H9 (cell line): ENCODE data around the gene INPP5F. TPM values are rescaled to one million over a fixed set of nuclear protein-coding genes. Genes with fewer than 3 reads are reported as not detected.

Source experiments
- DNase-seq: peaks from one replicate; pipeline ENCODE4 v3.0.0-alpha.2; 2017
- H2AFZ ChIP-seq: one replicate; pipeline ENCODE4 v1.6.1; 2013; ENCODE audit warnings: mild to moderate bottlenecking, low read length, control low read depth, moderate library complexity
- H2AK5ac ChIP-seq: 2 replicates; pipeline ENCODE4 v1.6.1; 2013; ENCODE audit warnings: low read length, control low read depth, mixed read lengths; ENCODE audit not compliant: insufficient read length
- H2BK120ac ChIP-seq: one replicate; pipeline ENCODE4 v1.6.1; 2013; ENCODE audit warnings: low read depth, mild to moderate bottlenecking, low read length, control low read depth, inconsistent platforms; ENCODE audit not compliant: poor library complexity, severe bottlenecking
- H2BK12ac ChIP-seq: 2 replicates; pipeline ENCODE4 v1.6.1; 2013; ENCODE audit warnings: low read length, control low read depth, mixed read lengths, low read depth; ENCODE audit not compliant: insufficient read length
- H2BK15ac ChIP-seq: 2 replicates; pipeline ENCODE4 v1.6.1; 2013; ENCODE audit warnings: low read depth, low read length, control low read depth
- H2BK20ac ChIP-seq: one replicate; pipeline ENCODE4 v1.6.1; 2013; ENCODE audit warnings: low read depth, mild to moderate bottlenecking, low read length, control low read depth, inconsistent platforms; ENCODE audit not compliant: poor library complexity, severe bottlenecking
- H2BK5ac ChIP-seq: 2 replicates; pipeline ENCODE4 v1.6.1; 2013; ENCODE audit warnings: low read length, control low read depth, mixed read lengths; ENCODE audit not compliant: insufficient read length
- H3K14ac ChIP-seq: 2 replicates; pipeline ENCODE4 v1.6.1; 2013; ENCODE audit warnings: low read length, control low read depth; ENCODE audit not compliant: insufficient read depth
- H3K18ac ChIP-seq: 2 replicates; pipeline ENCODE4 v1.6.1; 2013; ENCODE audit warnings: low read depth, mild to moderate bottlenecking, mixed read lengths, low read length, control low read depth; ENCODE audit not compliant: insufficient read length
- H3K23ac ChIP-seq: 2 replicates; pipeline ENCODE4 v1.6.1; 2013; ENCODE audit warnings: low read length, control low read depth, mixed read lengths, low read depth; ENCODE audit not compliant: insufficient read length
- H3K23me2 ChIP-seq: 2 replicates; pipeline ENCODE4 v1.6.1; 2013; ENCODE audit warnings: low read depth, mild to moderate bottlenecking, mixed read lengths, low read length, control low read depth; ENCODE audit not compliant: insufficient read length, poor library complexity, severe bottlenecking
- H3K27ac ChIP-seq: 2 replicates; pipeline ENCODE4 v1.5.1; 2013; ENCODE audit warnings: low read length, control low read depth, mixed read lengths, low read depth; ENCODE audit not compliant: insufficient read length
- H3K27me3 ChIP-seq: 2 replicates; pipeline ENCODE4 v1.6.1; 2013; ENCODE audit warnings: low read length, control low read depth, inconsistent platforms; ENCODE audit not compliant: insufficient read depth
- H3K4ac ChIP-seq: 2 replicates; pipeline ENCODE4 v1.6.1; 2013; ENCODE audit warnings: low read depth, mild to moderate bottlenecking, control low read depth, inconsistent platforms, low read length, moderate library complexity
- H3K4me1 ChIP-seq: 2 replicates; pipeline ENCODE4 v1.6.1; 2013; ENCODE audit warnings: low read length, control low read depth, inconsistent platforms; ENCODE audit not compliant: insufficient read depth
- H3K4me2 ChIP-seq: 2 replicates; pipeline ENCODE4 v1.6.1; 2013; ENCODE audit warnings: low read length, control low read depth, mixed read lengths; ENCODE audit not compliant: insufficient read length, insufficient read depth
- H3K56ac ChIP-seq: 2 replicates; pipeline ENCODE4 v1.6.1; 2013; ENCODE audit warnings: low read depth, mild to moderate bottlenecking, mixed read lengths, low read length, control low read depth; ENCODE audit not compliant: insufficient read length
- H3K79me1 ChIP-seq: 2 replicates; pipeline ENCODE4 v1.6.1; 2013; ENCODE audit warnings: low read depth, mild to moderate bottlenecking, moderate library complexity, low read length, control low read depth, inconsistent platforms; ENCODE audit not compliant: insufficient read depth, poor library complexity, severe bottlenecking
- H3K79me2 ChIP-seq: 2 replicates; pipeline ENCODE4 v1.6.1; 2013; ENCODE audit warnings: low read length, control low read depth, inconsistent platforms; ENCODE audit not compliant: insufficient read depth
- H3K9ac ChIP-seq: 2 replicates; pipeline ENCODE4 v1.6.1; 2013; ENCODE audit warnings: low read length, control low read depth, mixed read lengths; ENCODE audit not compliant: insufficient read length; ENCODE audit errors: extremely low read depth
- H3K9me3 ChIP-seq: one replicate; pipeline ENCODE4 v1.6.1; 2013; ENCODE audit warnings: low read depth, low read length, inconsistent platforms; ENCODE audit not compliant: control insufficient read depth
- H3T11ph ChIP-seq: one replicate; pipeline ENCODE4 v1.6.1; 2013; ENCODE audit warnings: mild to moderate bottlenecking, low read length, control low read depth, inconsistent platforms
- H4K20me1 ChIP-seq: one replicate; pipeline ENCODE4 v1.6.1; 2013; ENCODE audit not compliant: control insufficient read depth, insufficient read length, insufficient read depth
- H4K5ac ChIP-seq: 2 replicates; pipeline ENCODE4 v1.6.1; 2013; ENCODE audit warnings: low read depth, mild to moderate bottlenecking, mixed read lengths, low read length, control low read depth; ENCODE audit not compliant: insufficient read length
- H4K8ac ChIP-seq: replicated peaks from 2 replicates; pipeline ENCODE4 v1.6.1; 2013; ENCODE audit warnings: low read length, control low read depth, mixed read lengths, low read depth; ENCODE audit not compliant: insufficient read length
- H4K91ac ChIP-seq: 2 replicates; pipeline ENCODE4 v1.6.1; 2013; ENCODE audit warnings: low read depth, mild to moderate bottlenecking, moderate library complexity, mixed read lengths, low read length, control low read depth; ENCODE audit not compliant: insufficient read length
- H3K27ac Mint-ChIP-seq, 3 experiments: 2 replicates in 2 of 3; 3 replicates in 1 of 3; pipeline ENCODE4 v1.8.0; 2020 to 2021; ENCODE audit warnings: mixed read lengths in 3 of 3, mild to moderate bottlenecking in 1 of 3, moderate library complexity in 1 of 3
- H3K27me3 Mint-ChIP-seq: 2 replicates; pipeline ENCODE4 v1.8.0; 2021; ENCODE audit warnings: low read depth, mild to moderate bottlenecking, moderate library complexity, mixed read lengths
- H3K36me3 Mint-ChIP-seq, 3 experiments: 2 replicates in 2 of 3; 3 replicates in 1 of 3; pipeline ENCODE4 v1.8.0; 2020 to 2021; ENCODE audit warnings: low read depth in 3 of 3, mixed read lengths in 3 of 3; ENCODE audit not compliant: insufficient read depth in 1 of 3
- H3K4me1 Mint-ChIP-seq, 2 experiments: 2 replicates each; pipeline ENCODE4 v1.8.0; 2020; ENCODE audit warnings: mixed read lengths in 2 of 2
- H3K4me3 Mint-ChIP-seq, 2 experiments: 2 replicates in 1 of 2; 3 replicates in 1 of 2; pipeline ENCODE4 v1.8.0; 2020 to 2021; ENCODE audit warnings: mild to moderate bottlenecking in 2 of 2, mixed read lengths in 2 of 2, moderate library complexity in 1 of 2
- H3K9me3 Mint-ChIP-seq, 2 experiments: 2 replicates in 1 of 2; 3 replicates in 1 of 2; pipeline ENCODE4 v1.8.0; 2020; ENCODE audit warnings: mild to moderate bottlenecking in 2 of 2, mixed read lengths in 2 of 2, moderate library complexity in 1 of 2
- CTCF ChIP-seq: fragments of 200-600 bp; sonication (generic); conservative IDR thresholded peaks from 3 replicates; pipeline ENCODE4 v1.8.0; 2021; ENCODE audit warnings: antibody characterized with exemption, mild to moderate bottlenecking
- WGBS: extraction: QIAGEN DNeasy Blood & Tissue Kit; methylation state at CpG from one replicate; pipeline ENCODE4 v1.1.7; 2013; ENCODE audit warnings: missing lambda C conversion rate, low lambda C conversion rate, mixed read lengths; ENCODE audit not compliant: insufficient read length; ENCODE audit errors: extremely low coverage; 5-methylcytosine and 5-hydroxymethylcytosine counted together
- total RNA-seq: library from RNA; stranded (reverse); gene quantifications from 2 replicates; pipeline ENCODE4 v1.2.1, GENCODE V29; 2021

The INPP5F gene
- total RNA-seq, 1 experiment from 2014 or later = 108 TPM

- Histone ChIP-seq H3K14ac (no peak overlapping the region), H3K18ac (no peak overlapping the region), H2BK20ac (no peak overlapping the region), H2BK15ac (no peak overlapping the region), H3T11ph (no peak overlapping the region), H4K20me1 (no peaks in the 10 kb centered on the region), H3K4me2 (peak overlapping the region; percentile 79), H2AFZ (no peak overlapping the region), H3K9ac (peak overlapping the region; percentile 31), H2BK120ac (no peak overlapping the region), H3K27me3 (no peaks in the 10 kb centered on the region), H4K8ac (no peak overlapping the region), H3K23ac (no peak overlapping the region), H3K4me1 (peaks cover 9% of the 10 kb centered on the region; the same call in 1 of the 2 replicates), H4K91ac (no peak overlapping the region), H2AK5ac (no peak overlapping the region), H3K56ac (no peak overlapping the region), H3K9me3 (no peaks in the 10 kb centered on the region), H3K23me2 (no peaks in the 10 kb centered on the region), H3K79me2 (no peaks in the 10 kb centered on the region), H4K5ac (no peak overlapping the region), H3K4ac (no peak overlapping the region), H3K79me1 (no peaks in the 10 kb centered on the region), H3K27ac (peak overlapping the region; percentile 95), H2BK5ac (no peak overlapping the region), H2BK12ac (no peak overlapping the region)
- no CpG with 5 or more reads among the region's 24 CpGs for WGBS
- H3K4me3 Mint-ChIP-seq = peak overlapping the region; percentile 76 to 85
- peak; percentile 98 for TF ChIP-seq CTCF
- H3K4me1 Mint-ChIP-seq = peaks cover 27% of the 10 kb centered on the region in 2 experiments
- no peaks in the 10 kb centered on the region; the same call in 1 of the 2 replicates for H3K27me3 Mint-ChIP-seq
- peaks cover 4% of the 10 kb centered on the region in 2 experiments; a peak in 4 of 5 replicates for H3K9me3 Mint-ChIP-seq
- peak overlapping the region; percentile 97 to 98 (median 98) for H3K27ac Mint-ChIP-seq
- DNase-seq = peak; percentile 86
- peaks cover 0 to 6% (median 0%) of the 10 kb centered on the region in 3 experiments; a peak in 5 of 7 replicates for H3K36me3 Mint-ChIP-seq
Observed at GRCh38 chr10:119686465-119687191, 39.2 kb upstream of the INPP5F start.
